ENCODE data around the gene USP11. TPM values are rescaled to one million over a fixed set of nuclear protein-coding genes. Genes with fewer than 3 reads are reported as not detected.
A peak's percentile ranks its signal among the peaks of the same experiment; 100 is the strongest.
"Not testable (repeated sequence)": the region's sequence is repeated elsewhere in the genome, so short reads cannot be mapped to it uniquely, and the experiment has no call there.

Gene USP11
- total RNA-seq, 1 donor from 2014 or later = 190 TPM

- Mint-ChIP-seq H3K27me3 (ENCODE audit: unreplicated experiment) (peaks cover 5% of the 10 kb centered on the region), H3K9me3 (ENCODE audit: unreplicated experiment) (peaks cover 6% of the 10 kb centered on the region), H3K27ac (ENCODE audit: unreplicated experiment) (peak overlapping the region; percentile 52), H3K36me3 (ENCODE audit: unreplicated experiment) (no peaks in the 10 kb centered on the region), H3K4me3 (ENCODE audit: unreplicated experiment) (no peak overlapping the region), H3K4me1 (ENCODE audit: low read depth, unreplicated experiment) (peaks cover 17% of the 10 kb centered on the region)
- no peak for TF ChIP-seq CTCF (IDR thresholded peaks at IDR 0.05; ENCODE audit: partially characterized antibody, unreplicated experiment)
- DNase-seq = no peak
These were observed 14.6 kb downstream of the USP11 start for GRCh38 chrX:47247206-47247998.

- Mint-ChIP-seq H3K9me3 (ENCODE audit: unreplicated experiment) (peaks cover 6% of the 10 kb centered on the region), H3K27ac (ENCODE audit: unreplicated experiment) (peak overlapping the region; percentile 52), H3K27me3 (ENCODE audit: unreplicated experiment) (peaks cover 5% of the 10 kb centered on the region), H3K4me3 (ENCODE audit: unreplicated experiment) (no peak overlapping the region), H3K36me3 (ENCODE audit: unreplicated experiment) (no peaks in the 10 kb centered on the region), H3K4me1 (ENCODE audit: low read depth, unreplicated experiment) (peaks cover 17% of the 10 kb centered on the region)
- TF ChIP-seq CTCF (IDR thresholded peaks at IDR 0.05; ENCODE audit: partially characterized antibody, unreplicated experiment) = no peak
- DNase-seq = no peak
These were observed 15.2 kb downstream of the USP11 start for GRCh38 chrX:47247999-47248320.

GRCh38 chrX:47248576-47248975, 15.8 kb downstream of the USP11 start:
- DNase-seq = no peak
- Mint-ChIP-seq H3K27ac (ENCODE audit: unreplicated experiment) (no peak overlapping the region), H3K27me3 (ENCODE audit: unreplicated experiment) (peaks cover 5% of the 10 kb centered on the region), H3K4me3 (ENCODE audit: unreplicated experiment) (no peak overlapping the region), H3K36me3 (ENCODE audit: unreplicated experiment) (no peaks in the 10 kb centered on the region), H3K4me1 (ENCODE audit: low read depth, unreplicated experiment) (peaks cover 15% of the 10 kb centered on the region), H3K9me3 (ENCODE audit: unreplicated experiment) (peaks cover 6% of the 10 kb centered on the region)
- TF ChIP-seq CTCF (IDR thresholded peaks at IDR 0.05; ENCODE audit: partially characterized antibody, unreplicated experiment) = no peak

- DNase-seq = no peak
- H3K4me1 Mint-ChIP-seq (ENCODE audit: low read depth, unreplicated experiment) = peaks cover 8% of the 10 kb centered on the region
- TF ChIP-seq CTCF (IDR thresholded peaks at IDR 0.05; ENCODE audit: partially characterized antibody, unreplicated experiment) = no peak
- H3K27ac Mint-ChIP-seq (ENCODE audit: unreplicated experiment) = no peak overlapping the region
- H3K36me3 Mint-ChIP-seq (ENCODE audit: unreplicated experiment) = no peaks in the 10 kb centered on the region
- no peak overlapping the region for H3K4me3 Mint-ChIP-seq (ENCODE audit: unreplicated experiment)
- H3K27me3 Mint-ChIP-seq (ENCODE audit: unreplicated experiment) = peaks cover 5% of the 10 kb centered on the region
- peaks cover 6% of the 10 kb centered on the region for H3K9me3 Mint-ChIP-seq (ENCODE audit: unreplicated experiment)
These were observed 17.2 kb downstream of the USP11 start for GRCh38 chrX:47250017-47250347.

- not testable (repeated sequence) for DNase-seq; H3K36me3 Mint-ChIP-seq (ENCODE audit: unreplicated experiment); H3K9me3 Mint-ChIP-seq (ENCODE audit: unreplicated experiment); H3K27me3 Mint-ChIP-seq (ENCODE audit: unreplicated experiment); H3K4me1 Mint-ChIP-seq (ENCODE audit: low read depth, unreplicated experiment); H3K27ac Mint-ChIP-seq (ENCODE audit: unreplicated experiment); H3K4me3 Mint-ChIP-seq (ENCODE audit: unreplicated experiment)
These were observed 24.8 kb downstream of the USP11 start for GRCh38 chrX:47257620-47258019.

All from glutamatergic neuron (in vitro differentiated cells).